HepG2 (cell line): ENCODE data around the gene LIN7A. TPM values are rescaled to one million over a fixed set of nuclear protein-coding genes. Genes with fewer than 3 reads are reported as not detected.

ENCODE experiments used
- CBX1 ChIP-seq: IDR thresholded peaks from one replicate; pipeline ENCODE4 v1.6.1; 2016; ENCODE audit warnings: antibody characterized with exemption, low read depth
- DNMT1 ChIP-seq: sonication (generic); formaldehyde crosslinking; IDR thresholded peaks from 2 replicates; pipeline ENCODE4 v1.5.1; 2020; ENCODE audit warnings: mild to moderate bottlenecking, missing genetic modification reagents
- FOXP4 ChIP-seq: sonication (generic); formaldehyde crosslinking; IDR thresholded peaks from 2 replicates; pipeline ENCODE4 v1.4.0; 2020; ENCODE audit warnings: missing genetic modification reagents
- IRF9 ChIP-seq: sonication (generic); formaldehyde crosslinking; IDR thresholded peaks from 2 replicates; pipeline ENCODE4 v1.8.0; 2022; ENCODE audit warnings: missing genetic modification reagents, mild to moderate bottlenecking, borderline replicate concordance
- TCF12 ChIP-seq, 2 experiments: fragments of 450-650 bp in 1 of 2; sonication (generic) in 1 of 2; formaldehyde crosslinking in 1 of 2; IDR thresholded peaks; 2 replicates each; pipeline versions ENCODE4 v1.6.1 to v1.8.0; 2017 to 2022; ENCODE audit warnings: antibody characterized with exemption in 1 of 2, mild to moderate bottlenecking in 1 of 2, missing genetic modification reagents in 1 of 2, moderate library complexity in 1 of 2
- TIGD3 ChIP-seq: sonication (generic); formaldehyde crosslinking; IDR thresholded peaks from 2 replicates; pipeline ENCODE4 v1.5.1; 2020; ENCODE audit warnings: mild to moderate bottlenecking, missing genetic modification reagents, borderline replicate concordance
- ZMYM2 ChIP-seq: sonication (generic); formaldehyde crosslinking; IDR thresholded peaks from 2 replicates; pipeline ENCODE4 v1.8.0; 2022; ENCODE audit warnings: mild to moderate bottlenecking, missing genetic modification reagents
- ZNF33B ChIP-seq: sonication (generic); formaldehyde crosslinking; IDR thresholded peaks from 2 replicates; pipeline ENCODE4 v1.5.1; 2020; ENCODE audit warnings: mild to moderate bottlenecking, missing genetic modification reagents
- ZNF343 ChIP-seq: sonication (generic); formaldehyde crosslinking; IDR thresholded peaks from 2 replicates; pipeline ENCODE4 v1.4.0; 2020; ENCODE audit warnings: mild to moderate bottlenecking, missing genetic modification reagents
- ZNF557 ChIP-seq: sonication (generic); formaldehyde crosslinking; IDR thresholded peaks from 2 replicates; pipeline ENCODE4 v1.4.0; 2020; ENCODE audit warnings: missing genetic modification reagents
- ZNF609 ChIP-seq: sonication (generic); formaldehyde crosslinking; IDR thresholded peaks from 2 replicates; pipeline ENCODE4 v1.4.0; 2020; ENCODE audit warnings: mild to moderate bottlenecking, missing genetic modification reagents, borderline replicate concordance
- ZNF646 ChIP-seq: sonication (generic); formaldehyde crosslinking; IDR thresholded peaks from 2 replicates; pipeline ENCODE4 v1.9.0; 2021; ENCODE audit warnings: mild to moderate bottlenecking, missing genetic modification reagents
- polyA plus RNA-seq, 8 experiments: library from polyadenylated mRNA; depleted of rRNA in 3 of 8; stranded (reverse) in 7 of 8; unstranded in 1 of 8; fragments of >200 nt; fragmentation: Illumina TruSeq in 4 of 8; extraction: Trizol in 4 of 8; gene quantifications; 2 replicates each; pipeline versions ENCODE4 v1.2.1 to v1.2.3, GENCODE V29; 2011 to 2016; ENCODE audit warnings: low read depth in 4 of 8, missing spikeins in 1 of 8, mixed read lengths in 1 of 8; ENCODE audit not compliant: insufficient read depth in 1 of 8
- total RNA-seq, 5 experiments: library from RNA; depleted of rRNA; stranded (reverse); fragments of >200 nt; fragmentation: Illumina TruSeq; extraction: Trizol; gene quantifications; 2 replicates each; pipeline ENCODE4 v1.2.3, GENCODE V29; 2016; ENCODE audit warnings: low read depth in 1 of 5

Gene LIN7A
- total and polyA plus RNA-seq, 2 of the 13 experiments (the other 11 are each of a cell fraction or from before 2014, with no cell fraction given) = 18.5 to 19.2 TPM

- TF ChIP-seq IRF9 (no peak), CBX1 (no peak), ZNF343 (CRISPR knock-in tag) (no peak), TIGD3 (CRISPR knock-in tag) (no peak), DNMT1 (CRISPR knock-in tag) (no peak), FOXP4 (CRISPR knock-in tag) (peak; percentile 31; the same call in 1 of the 2 replicates), ZNF557 (CRISPR knock-in tag) (no peak), ZNF33B (no peak), ZNF646 (CRISPR knock-in tag) (no peak), TCF12 (IDR thresholded peaks at IDR 0.05) (no peak), TCF12 (CRISPR knock-in tag; IDR thresholded peaks at IDR 0.05) (no peak), ZNF609 (CRISPR knock-in tag) (no peak), ZMYM2 (CRISPR knock-in tag) (no peak)
These were observed 159.7 kb downstream of the LIN7A start (continued) for GRCh38 chr12:80778005-80778541.
